COLO829 (cell line): ENCODE results near the gene OR4K15.
"Not testable (repeated sequence)": the region's sequence is repeated elsewhere in the genome, so short reads cannot be mapped to it uniquely, and the experiment has no call there.

Source experiments
- DNase-seq: peaks from one replicate; pipeline ENCODE4 v3.0.0; 2012; ENCODE audit warnings: low spot score

Gene OR4K15

DNA sequence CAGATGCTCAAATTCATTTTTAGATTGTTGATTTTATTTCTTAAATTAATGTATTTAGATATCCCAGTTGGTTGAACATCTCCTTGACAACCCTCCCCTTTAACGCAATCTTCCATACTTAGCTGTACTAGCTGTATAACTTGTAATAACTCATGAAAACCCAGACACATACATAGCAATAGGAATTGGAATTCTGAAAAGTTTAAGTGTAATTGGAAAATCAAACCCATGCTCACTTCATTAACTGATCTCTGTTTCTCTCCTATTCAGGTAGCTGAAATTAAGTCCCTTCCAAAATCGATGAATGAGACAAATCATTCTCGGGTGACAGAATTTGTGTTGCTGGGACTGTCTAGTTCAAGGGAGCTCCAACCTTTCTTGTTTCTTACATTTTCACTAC is at the start of gene OR4K15:
Gene OR4K15, plus strand, starts transcription at position 301 of the 400 bp plus-strand sequence. Its CDS starts 0 bp downstream, at position 301.
- no peak for DNase-seq

DNA sequence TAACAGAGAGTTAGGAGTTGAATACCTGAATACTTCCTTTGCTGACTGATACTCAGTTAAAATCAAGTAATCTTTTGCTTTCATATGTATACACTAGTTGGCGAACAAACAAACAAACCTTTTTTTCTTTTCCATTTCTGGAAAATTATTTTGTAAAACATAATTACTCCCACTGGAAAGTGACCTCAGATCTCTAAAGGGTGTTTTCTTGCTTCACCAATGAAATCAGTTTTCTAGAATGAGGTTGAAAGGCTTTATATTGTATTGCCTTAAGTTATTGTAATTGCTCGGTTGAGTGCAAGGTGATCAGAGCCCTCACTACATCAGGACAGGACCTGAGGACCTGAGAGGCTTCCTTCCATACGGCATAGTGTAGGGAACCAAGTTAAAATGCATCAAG is 44.8 kb upstream of the OR4K15 start, which contains the start of gene OR4K1:
Gene OR4K1, plus strand, starts transcription at position 301 of the 400 bp plus-strand sequence. CDS start 4,750 bp downstream, outside the sequence.
- DNase-seq, result no peak

- no peak for DNase-seq
These were observed 33.7 kb upstream of the OR4K15 start for GRCh38 chr14:19941668-19942067.

GRCh38 chr14:19947413-19948090 is 27.8 kb upstream of the OR4K15 start:
- DNase-seq, result peak; percentile 22

GRCh38 chr14:19949218-19949617 is 26.2 kb upstream of the OR4K15 start:
- no peak for DNase-seq

DNA sequence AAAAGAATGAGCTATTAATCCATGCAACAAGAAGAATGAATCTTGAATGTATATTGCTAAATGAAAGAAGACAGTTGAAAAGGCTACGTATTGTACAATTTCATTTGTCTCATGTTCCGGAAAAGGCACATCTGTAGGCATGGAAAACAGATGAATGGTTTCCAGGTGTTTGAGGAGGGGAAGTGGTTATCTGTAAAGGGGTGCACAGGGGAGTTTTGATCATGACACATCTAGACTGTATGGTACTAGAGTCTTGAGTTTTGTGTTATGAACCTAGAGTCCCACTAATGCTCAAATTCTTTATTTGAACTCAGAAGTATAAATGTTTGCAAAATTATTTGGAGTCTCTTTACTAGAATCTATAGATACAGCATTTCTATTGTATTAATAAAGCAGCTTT is 5.7 kb upstream of the OR4K15 start:
- DNase-seq, result not testable (repeated sequence)

DNA sequence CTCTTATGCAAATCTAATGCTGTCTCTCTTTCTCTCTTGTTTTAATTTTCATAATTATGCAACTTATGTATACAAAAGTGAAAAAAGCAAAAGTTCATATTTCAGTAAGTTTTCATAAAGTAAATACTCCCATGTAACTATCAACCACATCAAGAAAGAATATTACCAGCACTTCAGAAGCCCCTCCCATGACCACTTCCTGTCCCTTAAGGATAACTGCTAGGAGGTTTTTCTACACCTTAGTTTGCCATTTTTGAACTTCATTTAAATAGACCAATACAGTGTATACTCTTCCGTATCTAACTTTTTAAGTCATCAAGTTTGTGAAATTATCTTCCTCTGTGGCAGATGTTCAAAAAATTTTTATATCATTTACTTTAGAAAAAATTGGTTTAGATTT is 547 bp upstream of the OR4K15 start:
- no peak for DNase-seq

- no peak for DNase-seq
These were observed 18.0 kb downstream of the OR4K15 start for GRCh38 chr14:19993438-19993837.

GRCh38 chr14:20001863-20002262 is 26.5 kb downstream of the OR4K15 start, which contains the start of gene OR4Q2:
Gene OR4Q2, plus strand, starts transcription at chr14:20002163.
- DNase-seq, result no peak

DNA sequence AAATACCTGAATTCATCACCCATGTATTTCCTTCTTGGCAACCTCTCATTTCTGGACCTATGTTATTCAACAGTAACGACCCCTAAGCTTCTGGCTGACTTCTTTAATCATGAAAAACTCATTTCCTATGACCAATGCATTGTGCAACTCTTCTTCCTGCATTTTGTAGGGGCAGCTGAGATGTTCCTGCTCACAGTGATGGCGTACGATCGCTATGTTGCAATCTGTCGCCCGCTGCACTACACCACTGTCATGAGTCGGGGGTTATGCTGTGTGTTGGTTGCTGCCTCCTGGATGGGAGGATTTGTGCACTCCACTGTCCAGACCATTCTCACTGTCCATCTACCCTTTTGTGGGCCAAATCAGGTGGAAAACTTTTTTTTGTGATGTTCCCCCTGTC is 26.9 kb downstream of the OR4K15 start:
- DNase-seq, result no peak

GRCh38 chr14:20008156-20008555 is 32.8 kb downstream of the OR4K15 start:
- DNase-seq, result no peak

DNA sequence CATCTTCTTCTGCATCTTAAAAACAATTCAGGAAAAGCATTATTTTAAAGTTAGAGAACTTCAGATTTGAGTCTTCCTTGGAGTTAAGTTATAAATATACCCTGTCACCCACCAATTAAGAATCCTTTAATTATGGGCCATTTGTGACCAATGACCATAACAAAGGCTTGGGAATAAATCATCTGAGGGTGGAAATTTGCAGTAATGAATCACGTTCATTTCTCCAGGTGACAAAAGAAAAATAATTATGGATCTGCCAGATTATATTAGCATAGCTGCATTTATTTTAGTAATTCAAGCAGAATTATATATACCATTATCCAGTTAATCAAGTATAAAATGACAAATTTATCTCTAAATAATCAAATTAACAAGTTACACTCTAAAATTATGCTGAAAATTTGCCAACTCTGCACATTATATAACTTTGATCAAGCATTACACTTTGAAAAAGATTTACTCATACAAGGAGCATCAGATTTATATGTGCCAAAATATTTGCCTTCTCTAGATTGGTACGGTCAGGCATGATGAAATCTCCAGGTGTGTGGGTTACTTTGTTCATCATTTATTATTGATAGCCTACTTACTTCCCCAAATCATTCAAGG is 44.0 kb downstream of the OR4K15 start, which contains the start of gene OR4K14:
Gene OR4K14, minus strand, starts transcription at position 51 of the 609 bp plus-strand sequence. CDS start 4,114 bp downstream, outside the sequence.
- no peak for DNase-seq
